Fibroblast of lung (primary cell): Measurements from ENCODE around the gene SUPV3L1.

Experiments used
- EZH2 ChIP-seq: IDR thresholded peaks from 2 replicates; pipeline ENCODE4 v1.5.1; 2012; ENCODE audit warnings: low read length, control low read depth, mild to moderate bottlenecking; ENCODE audit errors: missing control alignments
- TF ChIP-seq, protein P1 (sequence below), 2 donors: IDR thresholded peaks in 1 of 2; conservative IDR thresholded peaks in 1 of 2; 1 replicate in 1 of 2; 2 replicates in 1 of 2; pipeline ENCODE4 v1.5.1; 2011 to 2012; ENCODE audit warnings: low read length in 2 of 2, control low read depth in 1 of 2, inconsistent platforms in 1 of 2, low read depth in 1 of 2, mild to moderate bottlenecking in 1 of 2

DNA sequence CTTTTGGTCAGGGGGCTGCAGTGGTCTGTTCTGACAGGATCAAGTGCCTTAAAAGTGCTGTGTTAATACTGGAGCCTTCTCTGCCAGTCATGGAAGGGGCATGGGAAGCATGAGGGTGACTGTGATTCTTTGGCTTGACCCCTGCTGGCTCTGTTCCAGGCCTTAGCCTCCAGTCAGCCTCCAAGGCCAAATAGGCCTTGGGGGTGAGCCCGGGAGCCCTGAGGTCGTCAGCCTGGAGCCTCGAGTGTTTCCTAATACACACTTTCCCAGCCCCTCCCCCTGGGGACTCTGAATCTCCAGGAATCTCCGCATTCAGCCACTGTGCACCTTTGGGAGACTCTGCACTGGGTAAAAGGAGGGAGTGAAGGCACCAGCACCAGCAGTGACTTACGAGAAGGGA, 50.1 kb downstream of the SUPV3L1 start:
- TF ChIP-seq, protein P1, sequence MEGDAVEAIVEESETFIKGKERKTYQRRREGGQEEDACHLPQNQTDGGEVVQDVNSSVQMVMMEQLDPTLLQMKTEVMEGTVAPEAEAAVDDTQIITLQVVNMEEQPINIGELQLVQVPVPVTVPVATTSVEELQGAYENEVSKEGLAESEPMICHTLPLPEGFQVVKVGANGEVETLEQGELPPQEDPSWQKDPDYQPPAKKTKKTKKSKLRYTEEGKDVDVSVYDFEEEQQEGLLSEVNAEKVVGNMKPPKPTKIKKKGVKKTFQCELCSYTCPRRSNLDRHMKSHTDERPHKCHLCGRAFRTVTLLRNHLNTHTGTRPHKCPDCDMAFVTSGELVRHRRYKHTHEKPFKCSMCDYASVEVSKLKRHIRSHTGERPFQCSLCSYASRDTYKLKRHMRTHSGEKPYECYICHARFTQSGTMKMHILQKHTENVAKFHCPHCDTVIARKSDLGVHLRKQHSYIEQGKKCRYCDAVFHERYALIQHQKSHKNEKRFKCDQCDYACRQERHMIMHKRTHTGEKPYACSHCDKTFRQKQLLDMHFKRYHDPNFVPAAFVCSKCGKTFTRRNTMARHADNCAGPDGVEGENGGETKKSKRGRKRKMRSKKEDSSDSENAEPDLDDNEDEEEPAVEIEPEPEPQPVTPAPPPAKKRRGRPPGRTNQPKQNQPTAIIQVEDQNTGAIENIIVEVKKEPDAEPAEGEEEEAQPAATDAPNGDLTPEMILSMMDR (conservative IDR thresholded peaks at IDR 0.05 in 1 of 2, IDR thresholded peaks at IDR 0.05 in 1 of 2; ENCODE audit: low read depth in 1 of 2, low read length in 2 of 2) = no peak
- TF ChIP-seq EZH2 = no peak
